ENCODE data around the gene DOCK8.

- TF ChIP-seq CTCF (IDR thresholded peaks at IDR 0.05), result no peak
- no peak for TF ChIP-seq EP300 (IDR thresholded peaks at IDR 0.05)
- no peak for TF ChIP-seq POLR2A (IDR thresholded peaks at IDR 0.05)
Observed at GRCh38 chr9:295576-295975, 80.9 kb downstream of the DOCK8 start.
